Fibroblast of pulmonary artery (primary cell): ENCODE data around the gene MLLT11.

Source experiments
- DNase-seq: peaks from one replicate; pipeline ENCODE4 v3.0.0-alpha.2; 2010; ENCODE audit warnings: low read depth
- H3K4me3 ChIP-seq: replicated peaks from 2 replicates; pipeline ENCODE4 v1.5.1; 2011; ENCODE audit warnings: low read depth, mild to moderate bottlenecking, control low read depth, low read length, moderate library complexity
- CTCF ChIP-seq: IDR thresholded peaks from 2 replicates; pipeline ENCODE4 v1.5.1; 2011; ENCODE audit warnings: mild to moderate bottlenecking, control low read depth, low read length, inconsistent platforms; ENCODE audit errors: missing control alignments

Gene MLLT11

GRCh38 chr1:151055581-151055980 is 4.6 kb upstream of the MLLT11 start:
- TF ChIP-seq CTCF = no peak
- no peak for DNase-seq
- H3K4me3 ChIP-seq = no peak overlapping the region

- no peak for DNase-seq
- TF ChIP-seq CTCF = no peak
- no peak overlapping the region for H3K4me3 ChIP-seq
Measured at GRCh38 chr1:151056149-151056548, 4.0 kb upstream of the MLLT11 start.

GRCh38 chr1:151058692-151059091 is 1.5 kb upstream of the MLLT11 start:
- peak; percentile 28 for DNase-seq
- TF ChIP-seq CTCF = no peak
- peak overlapping the region; percentile 97 for H3K4me3 ChIP-seq

GRCh38 chr1:151059109-151060006 is 839 bp upstream of the MLLT11 start, which contains the start of gene CDC42SE1:
Gene CDC42SE1, minus strand, starts transcription at chr1:151059622. Its CDS starts 3,892 bp downstream, at chr1:151055730.
- peak within 1 kb of the TSS; percentile 97 for H3K4me3 ChIP-seq
- peak; percentile 87 for DNase-seq
- TF ChIP-seq CTCF = peak; percentile 60

GRCh38 chr1:151060657-151061421 is 642 bp downstream of the MLLT11 start:
- TF ChIP-seq CTCF = no peak
- peak overlapping the region; percentile 97 for H3K4me3 ChIP-seq
- no peak for DNase-seq

- no peak for TF ChIP-seq CTCF
- H3K4me3 ChIP-seq = peak overlapping the region; percentile 97
- no peak for DNase-seq
Measured at GRCh38 chr1:151061704-151062103, 1.5 kb downstream of the MLLT11 start.
